SK-N-MC (cell line): ENCODE results near the gene DOCK9.

Experiments
- EZH2 ChIP-seq: fragments of 200-600 bp; sonication (generic); IDR thresholded peaks from one replicate; pipeline ENCODE4 v1.6.1; 2017; ENCODE audit warnings: antibody characterized with exemption
- POLR2AphosphoS5 ChIP-seq: IDR thresholded peaks from 2 replicates; pipeline ENCODE4 v1.6.1; 2012; ENCODE audit warnings: mild to moderate bottlenecking, low read depth, low read length, borderline replicate concordance

DNA sequence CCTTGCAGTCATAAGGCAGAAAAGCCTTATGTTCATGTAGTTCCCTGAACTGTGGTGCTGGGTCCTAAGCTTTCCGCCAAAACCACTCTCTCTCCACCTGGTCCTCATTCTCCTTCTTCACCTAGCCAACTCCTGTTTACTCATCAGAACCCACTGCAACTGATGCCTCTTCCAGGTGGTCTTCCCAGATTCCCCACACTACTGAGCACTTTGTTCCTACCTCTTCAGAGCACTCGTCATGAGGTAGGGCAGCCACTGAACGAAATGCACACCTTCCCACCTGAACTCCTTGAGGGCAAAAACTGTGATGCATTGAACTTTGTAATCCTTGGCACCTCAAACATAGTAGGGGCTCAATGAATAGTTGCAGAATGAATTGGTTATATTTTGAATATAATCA lies 100.4 kb downstream of the DOCK9 start:
- TF ChIP-seq EZH2 (no peak), POLR2AphosphoS5 (no peak)
